Progenitor cell of endocrine pancreas (in vitro differentiated cells): ENCODE data around the gene DRAM1. TPM values are rescaled to one million over a fixed set of nuclear protein-coding genes. Genes with fewer than 3 reads are reported as not detected.
A peak's percentile ranks its signal among the peaks of the same experiment; 100 is the strongest.

Experiments
- DNase-seq: peaks from one replicate; pipeline ENCODE4 v3.0.0; 2021; ENCODE audit warnings: low spot score; ENCODE audit not compliant: unreplicated experiment
- H3K27ac Mint-ChIP-seq: 2 replicates; pipeline ENCODE4 v1.8.0; 2021; ENCODE audit warnings: mild to moderate bottlenecking, moderate library complexity, mixed read lengths
- H3K27me3 Mint-ChIP-seq: 2 replicates; pipeline ENCODE4 v1.8.0; 2021; ENCODE audit warnings: mixed read lengths
- H3K36me3 Mint-ChIP-seq: 2 replicates; pipeline ENCODE4 v1.8.0; 2022; ENCODE audit warnings: mixed read lengths; ENCODE audit not compliant: insufficient read depth
- H3K4me1 Mint-ChIP-seq: 2 replicates; pipeline ENCODE4 v1.8.0; 2021; ENCODE audit warnings: low read depth, mixed read lengths
- H3K4me3 Mint-ChIP-seq: 2 replicates; pipeline ENCODE4 v1.8.0; 2021; ENCODE audit warnings: low read depth, mild to moderate bottlenecking, moderate library complexity, mixed read lengths
- H3K9me3 Mint-ChIP-seq: 2 replicates; pipeline ENCODE4 v1.8.0; 2021; ENCODE audit warnings: low read depth, mixed read lengths
- total RNA-seq: library from RNA; stranded (reverse); gene quantifications from 2 replicates; pipeline ENCODE4 v1.2.1, GENCODE V29; 2021
- TF ChIP-seq, protein P1 (sequence below): fragments of 200-600 bp; sonication (generic); IDR thresholded peaks from one replicate; pipeline ENCODE4 v1.5.0; 2021; ENCODE audit warnings: antibody characterized with exemption, mild to moderate bottlenecking; ENCODE audit not compliant: unreplicated experiment

DRAM1 gene
- total RNA-seq, 1 donor from 2014 or later = 3.8 TPM

- Mint-ChIP-seq H3K4me1 (peaks cover 2% of the 10 kb centered on the region), H3K27me3 (no peaks in the 10 kb centered on the region), H3K27ac (no peak overlapping the region), H3K36me3 (no peaks in the 10 kb centered on the region), H3K4me3 (no peak overlapping the region), H3K9me3 (no peaks in the 10 kb centered on the region)
- no peak for DNase-seq
- TF ChIP-seq, protein P1, sequence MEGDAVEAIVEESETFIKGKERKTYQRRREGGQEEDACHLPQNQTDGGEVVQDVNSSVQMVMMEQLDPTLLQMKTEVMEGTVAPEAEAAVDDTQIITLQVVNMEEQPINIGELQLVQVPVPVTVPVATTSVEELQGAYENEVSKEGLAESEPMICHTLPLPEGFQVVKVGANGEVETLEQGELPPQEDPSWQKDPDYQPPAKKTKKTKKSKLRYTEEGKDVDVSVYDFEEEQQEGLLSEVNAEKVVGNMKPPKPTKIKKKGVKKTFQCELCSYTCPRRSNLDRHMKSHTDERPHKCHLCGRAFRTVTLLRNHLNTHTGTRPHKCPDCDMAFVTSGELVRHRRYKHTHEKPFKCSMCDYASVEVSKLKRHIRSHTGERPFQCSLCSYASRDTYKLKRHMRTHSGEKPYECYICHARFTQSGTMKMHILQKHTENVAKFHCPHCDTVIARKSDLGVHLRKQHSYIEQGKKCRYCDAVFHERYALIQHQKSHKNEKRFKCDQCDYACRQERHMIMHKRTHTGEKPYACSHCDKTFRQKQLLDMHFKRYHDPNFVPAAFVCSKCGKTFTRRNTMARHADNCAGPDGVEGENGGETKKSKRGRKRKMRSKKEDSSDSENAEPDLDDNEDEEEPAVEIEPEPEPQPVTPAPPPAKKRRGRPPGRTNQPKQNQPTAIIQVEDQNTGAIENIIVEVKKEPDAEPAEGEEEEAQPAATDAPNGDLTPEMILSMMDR = no peak
Observed at GRCh38 chr12:101832030-101832429, 45.4 kb upstream of the DRAM1 start.

DNA sequence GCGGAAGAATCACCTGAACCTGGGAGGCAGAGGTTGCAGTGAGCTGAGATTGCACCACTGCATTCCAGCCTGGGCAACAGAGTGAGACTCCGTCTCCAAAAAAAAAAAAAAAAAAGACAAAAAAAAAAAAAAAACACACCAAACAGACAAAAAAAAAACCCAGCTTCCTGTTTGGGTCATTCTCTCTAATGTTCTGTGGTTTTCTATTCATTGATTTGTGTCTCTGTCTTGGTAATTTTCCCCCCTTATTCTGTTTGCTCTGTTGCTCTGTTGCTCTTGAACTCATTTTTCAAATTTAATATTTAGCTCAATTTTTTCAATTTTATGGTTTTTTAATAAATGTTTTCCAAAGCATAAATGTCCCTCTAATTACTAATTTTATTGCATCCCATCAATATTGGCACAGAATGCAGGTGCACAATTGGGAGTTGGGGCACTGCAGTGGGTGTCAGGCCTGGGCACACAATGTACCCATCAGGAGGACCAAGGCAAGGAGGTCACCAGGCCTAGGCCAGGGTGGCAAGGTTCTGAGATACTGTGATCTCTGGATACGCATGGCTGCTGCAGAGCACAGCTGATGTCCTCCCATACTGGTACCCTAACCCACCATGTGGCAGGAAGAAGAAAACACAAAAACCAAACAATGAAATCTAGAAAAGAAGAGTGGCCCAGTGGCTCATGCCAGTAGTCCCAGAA lies 38.6 kb upstream of the DRAM1 start:
- no peak for DNase-seq
- H3K9me3 Mint-ChIP-seq = no peaks in the 10 kb centered on the region
- H3K4me1 Mint-ChIP-seq = no peaks in the 10 kb centered on the region
- no peak overlapping the region for H3K4me3 Mint-ChIP-seq
- TF ChIP-seq, protein P1 = no peak
- H3K27ac Mint-ChIP-seq = no peak overlapping the region
- no peaks in the 10 kb centered on the region for H3K36me3 Mint-ChIP-seq
- H3K27me3 Mint-ChIP-seq = no peaks in the 10 kb centered on the region

DNA sequence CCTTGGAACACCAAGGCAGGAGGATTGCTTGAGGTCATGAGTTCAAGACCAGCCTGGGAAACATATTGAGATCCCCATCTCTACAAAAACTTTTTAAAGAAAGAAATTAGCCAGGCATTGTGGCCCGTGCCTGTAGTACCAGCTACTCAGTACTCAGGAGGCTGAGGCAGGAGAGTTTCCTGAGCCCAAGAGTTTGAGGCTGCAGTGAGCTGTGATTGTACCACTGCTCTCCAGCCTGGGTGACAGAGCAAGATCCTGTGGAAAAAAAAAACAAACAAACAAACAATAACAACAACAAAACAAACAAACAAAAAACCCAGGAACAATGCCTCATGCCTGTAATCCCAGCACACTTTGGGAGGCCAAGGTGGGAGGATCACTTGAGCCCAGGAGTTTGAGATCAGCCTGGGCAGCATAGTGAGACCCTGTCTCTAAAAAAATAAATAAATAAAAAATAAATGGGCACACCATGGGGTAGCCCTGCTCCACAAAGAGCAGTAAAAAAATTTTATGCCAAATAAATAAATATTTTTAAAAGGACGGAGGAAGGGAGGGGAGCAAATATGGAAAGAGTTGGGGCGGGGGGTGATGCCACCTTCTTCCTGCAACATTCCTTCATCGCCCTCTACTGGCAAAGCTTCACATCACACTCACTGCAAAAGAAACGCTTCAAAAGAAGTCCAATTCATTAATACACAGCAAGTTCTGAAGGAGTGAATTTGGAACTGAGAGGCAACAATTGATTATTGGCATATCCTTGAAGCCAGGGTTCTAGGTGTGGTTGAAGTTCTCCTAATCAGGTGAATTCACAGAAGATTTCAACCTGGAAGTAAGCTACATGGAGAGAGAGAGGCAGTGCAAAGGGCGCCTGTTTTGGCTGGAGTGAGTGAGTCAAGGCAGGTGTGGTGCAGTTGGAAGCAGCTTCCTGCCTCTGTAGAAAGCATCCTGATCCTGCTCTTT lies 37.8 kb upstream of the DRAM1 start:
- Mint-ChIP-seq H3K27me3 (no peaks in the 10 kb centered on the region), H3K27ac (no peak overlapping the region), H3K4me1 (no peaks in the 10 kb centered on the region), H3K9me3 (no peaks in the 10 kb centered on the region), H3K36me3 (no peaks in the 10 kb centered on the region), H3K4me3 (no peak overlapping the region)
- TF ChIP-seq, protein P1 = peak; percentile 88
- DNase-seq = peak; percentile 16

- Mint-ChIP-seq H3K27ac (no peak overlapping the region), H3K4me1 (no peaks in the 10 kb centered on the region), H3K9me3 (no peaks in the 10 kb centered on the region), H3K4me3 (no peak overlapping the region), H3K27me3 (no peaks in the 10 kb centered on the region), H3K36me3 (no peaks in the 10 kb centered on the region)
- no peak for DNase-seq
- TF ChIP-seq, protein P1 = no peak
Observed at GRCh38 chr12:101841069-101841468, 36.3 kb upstream of the DRAM1 start.

- Mint-ChIP-seq H3K9me3 (no peaks in the 10 kb centered on the region), H3K27ac (no peak overlapping the region), H3K4me1 (no peaks in the 10 kb centered on the region), H3K27me3 (no peaks in the 10 kb centered on the region), H3K36me3 (no peaks in the 10 kb centered on the region), H3K4me3 (no peak overlapping the region)
- DNase-seq = no peak
- TF ChIP-seq, protein P1 = no peak
Observed at GRCh38 chr12:101845137-101845711, 32.2 kb upstream of the DRAM1 start.
